SU-DHL-6 (cell line): ENCODE results near the gene WFIKKN2.

ENCODE experiments used
- H2AFZ ChIP-seq: fragments of 200-600 bp; sonication (generic); 2 replicates; pipeline ENCODE4 v1.6.1; 2014; ENCODE audit warnings: low read depth, mild to moderate bottlenecking, moderate library complexity, mixed read lengths, antibody characterized with exemption, low read length; ENCODE audit not compliant: severe bottlenecking
- H3F3A ChIP-seq: fragments of 200-600 bp; shearing (Covaris generic); 2 replicates; pipeline ENCODE4 v1.6.0; 2016; ENCODE audit warnings: antibody characterized with exemption, mild to moderate bottlenecking; ENCODE audit not compliant: insufficient read depth
- H3K27ac ChIP-seq: fragments of 200-600 bp; sonication (generic); 2 replicates; pipeline ENCODE4 v1.5.1; 2016; ENCODE audit warnings: low read depth, mild to moderate bottlenecking, low read length, moderate library complexity, mixed read lengths
- H3K27me3 ChIP-seq: fragments of 200-600 bp; sonication (generic), shearing (Covaris generic); 2 replicates; pipeline ENCODE4 v1.6.0; 2014; ENCODE audit warnings: mild to moderate bottlenecking, low read length
- H3K36me3 ChIP-seq: fragments of 200-600 bp; sonication (generic); 2 replicates; pipeline ENCODE4 v1.6.1; 2014; ENCODE audit warnings: mild to moderate bottlenecking, low read length, mixed read lengths
- H3K4me2 ChIP-seq: fragments of 300-600, 200-600 bp; shearing (Covaris generic), sonication (generic); 2 replicates; pipeline ENCODE4 v1.6.0; 2014; ENCODE audit warnings: low read length, low read depth, mild to moderate bottlenecking; ENCODE audit not compliant: poor library complexity, severe bottlenecking
- H3K4me3 ChIP-seq: fragments of 200-600 bp; sonication (generic); 2 replicates; pipeline ENCODE4 v1.5.1; 2014; ENCODE audit warnings: antibody characterized with exemption, low read length, mild to moderate bottlenecking, mixed read lengths; ENCODE audit not compliant: insufficient read depth, poor library complexity, severe bottlenecking
- H3K79me2 ChIP-seq: fragments of 200-600 bp; sonication (generic); 2 replicates; pipeline ENCODE4 v1.6.1; 2014; ENCODE audit warnings: mild to moderate bottlenecking, low read length, moderate library complexity; ENCODE audit not compliant: insufficient read depth
- H3K9ac ChIP-seq: fragments of 200-600 bp; sonication (generic); 2 replicates; pipeline ENCODE4 v1.7.0; 2014; ENCODE audit warnings: mild to moderate bottlenecking, low read length
- H3K9me2 ChIP-seq: fragments of 200-600 bp; sonication (generic); replicated peaks from 2 replicates; pipeline ENCODE4 v1.6.1; 2014; ENCODE audit warnings: low read length; ENCODE audit not compliant: insufficient read depth
- H3K9me3 ChIP-seq: fragments of 200-600 bp; sonication (generic); 2 replicates; pipeline ENCODE4 v1.6.1; 2014; ENCODE audit warnings: low read length, mixed read lengths; ENCODE audit not compliant: insufficient read depth
- H4K20me1 ChIP-seq: fragments of 200-600 bp; sonication (generic); 2 replicates; pipeline ENCODE4 v1.6.1; 2014; ENCODE audit warnings: low read depth, mild to moderate bottlenecking, antibody characterized with exemption, low read length, moderate library complexity, mixed read lengths
- CTCF ChIP-seq: fragments of 200-600 bp; sonication (generic); IDR thresholded peaks from one replicate; pipeline ENCODE4 v1.5.1; 2017; ENCODE audit warnings: antibody characterized with exemption, mild to moderate bottlenecking, low read length, moderate library complexity; ENCODE audit not compliant: insufficient read depth, poor library complexity, severe bottlenecking
- EZH2phosphoT487 ChIP-seq: fragments of 200-600 bp; sonication (generic), shearing (Covaris generic); conservative IDR thresholded peaks from 2 replicates; pipeline ENCODE4 v1.6.1; 2018; ENCODE audit warnings: mild to moderate bottlenecking, antibody characterized with exemption, low read length, moderate library complexity, mixed read lengths

Gene WFIKKN2

DNA sequence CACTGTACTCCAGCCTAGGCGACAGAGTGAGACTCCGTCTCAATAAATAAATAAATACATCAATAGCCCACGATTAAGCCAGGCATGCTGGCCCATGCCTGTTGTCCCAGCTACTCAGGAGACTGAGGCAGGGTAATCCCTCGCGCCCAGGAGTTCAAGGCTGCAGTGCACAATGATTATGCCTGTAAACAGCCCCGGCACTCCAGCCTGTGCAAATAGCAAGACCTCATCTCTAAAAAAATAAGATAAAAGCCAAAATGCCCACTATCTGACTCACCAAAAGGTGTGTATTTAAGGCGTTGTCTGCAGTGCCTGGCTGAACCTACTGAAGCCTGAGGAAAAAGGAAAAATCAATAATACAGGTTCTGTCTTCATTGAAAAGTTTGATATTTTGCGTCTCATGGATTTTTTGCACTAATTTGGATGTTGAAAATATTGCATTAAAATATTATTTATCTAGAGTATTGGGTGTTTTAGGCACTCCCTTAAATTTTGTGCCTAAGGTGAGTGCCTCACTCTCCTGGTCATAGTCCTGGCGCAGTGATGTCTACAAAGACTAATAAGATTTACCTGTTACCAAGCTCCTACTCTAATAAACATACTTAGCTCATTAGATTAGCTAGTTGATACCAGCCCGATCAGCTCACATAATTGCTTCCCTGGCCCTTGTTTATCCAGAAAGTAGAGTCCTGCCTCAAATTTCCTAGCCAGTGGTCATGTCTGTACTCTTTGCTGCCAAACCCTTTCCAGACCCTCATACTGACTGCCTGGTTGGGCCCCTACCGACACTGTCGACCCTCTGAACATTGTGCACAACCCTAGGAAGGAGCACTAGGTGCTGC lies 55.5 kb downstream of the WFIKKN2 start:
- H2AFZ ChIP-seq, result no peak overlapping the region
- no peak overlapping the region for H3K9ac ChIP-seq
- H3K36me3 ChIP-seq, result no peaks in the 10 kb centered on the region
- H3K27me3 ChIP-seq, result no peaks in the 10 kb centered on the region
- TF ChIP-seq EZH2phosphoT487 (no peak), CTCF (no peak)
- H3K4me3 ChIP-seq, result no peak overlapping the region
- no peaks in the 10 kb centered on the region for H3K9me3 ChIP-seq
- H3K79me2 ChIP-seq, result no peaks in the 10 kb centered on the region
- no peaks in the 10 kb centered on the region for H4K20me1 ChIP-seq
- H3F3A ChIP-seq, result no peaks in the 10 kb centered on the region
- no peaks in the 10 kb centered on the region for H3K9me2 ChIP-seq
- no peak overlapping the region for H3K27ac ChIP-seq
- no peak overlapping the region for H3K4me2 ChIP-seq

DNA sequence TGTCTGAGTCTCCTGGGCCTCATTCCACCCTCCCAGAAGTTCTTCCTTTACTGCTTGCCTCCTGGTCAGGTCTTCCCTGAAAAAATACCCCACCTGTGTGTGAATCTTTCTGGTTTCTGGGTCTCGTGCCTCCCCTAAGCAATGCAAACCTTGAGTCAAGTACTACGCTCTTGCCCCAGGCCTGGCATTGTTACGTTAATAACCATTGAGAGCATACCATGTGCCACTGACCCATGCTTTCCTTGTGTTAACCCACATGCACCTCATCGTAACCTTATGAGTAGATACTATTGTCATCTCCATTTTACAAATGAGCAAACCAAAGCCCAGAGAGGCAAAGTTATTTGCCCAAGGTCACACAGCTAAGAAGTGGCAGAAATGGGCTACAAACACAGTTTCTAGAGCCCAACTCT lies 56.2 kb downstream of the WFIKKN2 start:
- H4K20me1 ChIP-seq, result no peaks in the 10 kb centered on the region
- H3K79me2 ChIP-seq, result no peaks in the 10 kb centered on the region
- no peak overlapping the region for H3K27ac ChIP-seq
- H3K4me3 ChIP-seq, result no peak overlapping the region
- TF ChIP-seq CTCF, result no peak
- TF ChIP-seq EZH2phosphoT487, result no peak
- H3K9me3 ChIP-seq, result no peaks in the 10 kb centered on the region
- H2AFZ ChIP-seq, result no peak overlapping the region
- no peaks in the 10 kb centered on the region for H3K36me3 ChIP-seq
- no peak overlapping the region for H3K4me2 ChIP-seq
- no peak overlapping the region for H3K9ac ChIP-seq
- no peaks in the 10 kb centered on the region for H3K27me3 ChIP-seq
- H3F3A ChIP-seq, result no peaks in the 10 kb centered on the region
- no peaks in the 10 kb centered on the region for H3K9me2 ChIP-seq
